SH-SY5Y (cell line): ENCODE data around the gene NAA35.

Source experiments
- GATA2 ChIP-seq: IDR thresholded peaks from 2 replicates; pipeline ENCODE4 v1.6.1; 2011; ENCODE audit warnings: mild to moderate bottlenecking, low read depth, low read length
- GATA3 ChIP-seq: IDR thresholded peaks from 2 replicates; pipeline ENCODE4 v1.6.1; 2011; ENCODE audit warnings: low read depth, mild to moderate bottlenecking, low read length, moderate library complexity

Gene NAA35

GRCh38 chr9:85940275-85940831 is 593 bp upstream of the NAA35 start:
- TF ChIP-seq GATA3 (no peak), GATA2 (no peak)

GRCh38 chr9:85941622-85941940 is 635 bp downstream of the NAA35 start:
- TF ChIP-seq GATA3 (no peak), GATA2 (no peak)

DNA sequence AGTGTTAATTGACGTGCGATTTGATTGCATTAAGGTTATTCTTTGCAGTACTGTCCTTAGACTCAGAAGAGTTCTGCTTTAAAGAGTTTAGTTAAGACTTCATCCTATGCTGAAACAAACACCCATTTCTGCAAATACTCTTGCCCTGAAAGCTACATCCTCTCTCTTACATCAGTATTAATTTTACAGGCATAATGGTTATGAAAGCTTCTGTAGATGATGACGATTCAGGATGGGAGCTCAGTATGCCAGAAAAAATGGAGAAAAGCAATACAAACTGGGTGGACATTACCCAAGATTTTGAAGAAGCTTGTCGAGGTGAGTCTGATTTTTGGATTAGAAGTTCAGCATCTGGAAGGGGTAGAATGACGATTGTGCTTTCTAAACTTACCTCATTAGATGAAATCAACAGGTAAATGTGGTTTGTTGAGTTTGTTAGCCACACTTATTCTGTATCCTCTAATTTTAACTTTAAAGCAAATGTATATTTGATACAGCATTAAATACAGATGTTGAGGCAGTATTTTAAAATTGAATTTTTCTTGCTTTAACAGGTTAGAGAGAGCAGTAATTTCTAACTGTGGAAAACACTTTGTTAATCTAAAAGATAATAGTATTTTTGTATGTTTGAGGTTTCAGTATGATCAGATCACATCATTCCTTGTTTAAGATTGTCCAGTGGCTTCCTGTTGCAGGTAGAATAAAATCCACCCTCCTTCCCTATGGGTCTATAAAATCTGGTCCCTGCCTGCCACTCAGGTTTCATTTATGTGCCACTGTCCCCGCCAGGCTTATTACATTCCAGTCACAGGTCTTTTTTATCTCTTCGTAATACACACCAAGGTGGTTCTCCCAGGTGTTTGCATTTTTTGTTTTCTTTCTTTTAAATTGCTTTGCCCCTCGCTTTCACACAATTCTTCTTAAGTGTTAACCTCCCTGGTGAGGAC is 1.3 kb downstream of the NAA35 start:
- TF ChIP-seq GATA2 = no peak
- TF ChIP-seq GATA3 = no peak

- TF ChIP-seq GATA3 (no peak), GATA2 (no peak)
Observed at GRCh38 chr9:85942913-85943709, 2.2 kb downstream of the NAA35 start.

GRCh38 chr9:85943757-85944430 is 2.9 kb downstream of the NAA35 start:
- TF ChIP-seq GATA3 (no peak), GATA2 (no peak)

GRCh38 chr9:85944672-85945071 is 3.7 kb downstream of the NAA35 start:
- TF ChIP-seq GATA2 (no peak), GATA3 (no peak)

GRCh38 chr9:85949586-85950335 is 8.8 kb downstream of the NAA35 start:
- no peak for TF ChIP-seq GATA2
- no peak for TF ChIP-seq GATA3

GRCh38 chr9:85959955-85960354 is 19.0 kb downstream of the NAA35 start:
- no peak for TF ChIP-seq GATA2

GRCh38 chr9:85960688-85961093 is 19.7 kb downstream of the NAA35 start:
- TF ChIP-seq GATA3 = no peak
- TF ChIP-seq GATA2 = no peak

DNA sequence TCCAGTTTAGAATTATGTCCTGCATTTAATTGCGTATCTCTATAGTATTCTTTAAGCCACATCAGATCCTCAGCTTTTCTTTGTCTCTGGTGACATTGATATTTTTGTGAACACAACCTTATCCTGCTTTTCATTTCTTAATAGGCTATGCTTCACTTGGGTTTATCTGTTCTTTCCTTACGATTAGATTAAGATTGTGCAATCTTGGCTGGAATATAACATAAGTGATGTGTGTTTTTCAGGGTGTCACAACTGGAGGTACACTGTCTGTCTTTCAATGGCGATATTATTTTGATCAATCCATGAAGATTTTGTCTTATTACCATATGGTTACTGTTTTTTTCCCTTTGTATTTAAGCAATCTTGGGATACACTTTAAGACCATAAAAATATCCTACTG is 23.6 kb downstream of the NAA35 start:
- TF ChIP-seq GATA2 (no peak), GATA3 (no peak)

DNA sequence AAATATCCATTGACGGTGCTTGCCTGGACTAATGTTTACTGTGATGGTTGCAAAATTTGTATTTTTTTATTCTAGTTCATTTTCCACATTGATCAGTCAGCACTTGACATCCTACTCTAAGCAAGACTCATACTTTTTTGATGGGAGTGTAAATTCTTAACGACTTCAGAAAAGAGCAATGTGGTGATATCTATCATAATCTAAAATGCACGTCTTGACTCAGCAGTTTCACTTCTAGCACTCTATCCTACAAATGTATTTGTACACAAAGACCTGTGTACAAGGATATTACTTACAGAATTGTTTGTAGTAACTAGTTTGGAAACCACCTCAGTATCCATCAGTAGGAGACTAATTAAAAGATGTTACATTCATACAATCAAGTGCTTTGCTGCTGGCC is 24.0 kb downstream of the NAA35 start:
- TF ChIP-seq GATA2 = no peak
- TF ChIP-seq GATA3 = no peak

DNA sequence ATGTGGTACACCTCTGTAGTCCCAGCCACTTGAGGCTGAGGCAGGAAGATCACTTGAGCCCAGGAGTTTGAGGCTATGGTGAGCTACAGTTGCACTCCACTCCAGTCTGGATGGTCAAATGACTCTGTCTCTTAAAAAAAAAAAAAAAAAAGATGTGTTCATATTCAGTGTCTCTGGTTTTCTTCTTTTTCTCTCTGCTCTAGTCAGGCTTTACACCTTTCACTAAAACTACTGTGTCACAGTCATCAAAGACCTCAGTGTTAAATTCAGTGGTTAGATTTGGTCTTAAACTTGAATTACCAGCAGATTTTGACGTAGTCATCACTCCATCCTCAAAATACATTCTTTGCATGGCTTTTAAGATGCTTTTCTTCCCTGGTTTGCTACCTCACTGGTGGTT is 28.8 kb downstream of the NAA35 start:
- no peak for TF ChIP-seq GATA3
- no peak for TF ChIP-seq GATA2

- no peak for TF ChIP-seq GATA3
- no peak for TF ChIP-seq GATA2
Observed at GRCh38 chr9:85971731-85972130, 30.8 kb downstream of the NAA35 start.
